Measurements from ENCODE around the gene ROR2.

- TF ChIP-seq CBX5 (CRISPR knock-in tag; IDR thresholded peaks at IDR 0.05; ENCODE audit: borderline replicate concordance), result no peak
- TF ChIP-seq TAF1 (CRISPR knock-in tag; IDR thresholded peaks at IDR 0.05), result no peak
- no peak for TF ChIP-seq ZBTB14 (CRISPR knock-in tag; IDR thresholded peaks at IDR 0.05)
- no peak for TF ChIP-seq POLR2AphosphoS2 (IDR thresholded peaks at IDR 0.05; ENCODE audit: low read depth, low read length)
- TF ChIP-seq TERF1 (CRISPR knock-in tag; IDR thresholded peaks at IDR 0.05), result no peak
- no peak for TF ChIP-seq FOXA3 (CRISPR knock-in tag; IDR thresholded peaks at IDR 0.05)
- TF ChIP-seq ZNF639 (CRISPR knock-in tag; conservative IDR thresholded peaks at IDR 0.05), result no peak
- TF ChIP-seq CTCF (CRISPR knock-in tag; IDR thresholded peaks at IDR 0.05), result no peak
- TF ChIP-seq IRF1 (CRISPR knock-in tag; IDR thresholded peaks at IDR 0.05; ENCODE audit: low read depth), result no peak
- no peak for TF ChIP-seq EED (CRISPR knock-in tag; IDR thresholded peaks at IDR 0.05)
- no peak for TF ChIP-seq BRCA1 (CRISPR knock-in tag; IDR thresholded peaks at IDR 0.05)
These were observed 76.4 kb downstream of the ROR2 start for GRCh38 chr9:91873637-91874051.
